HL-60 (cell line): ENCODE measurements around the gene PSMB11.

Source experiments
- DNase-seq, 2 experiments: peaks; one replicate each; pipeline ENCODE4 v3.0.0-alpha.2; 2010 to 2020; ENCODE audit warnings: low read depth in 1 of 2, low spot score in 1 of 2
- H3K27ac ChIP-seq: fragments of 250-450 bp; sonication (Bioruptor Pico); replicated peaks from 2 replicates; pipeline ENCODE4 v1.5.1; 2020; ENCODE audit warnings: mild to moderate bottlenecking, moderate library complexity
- H3K27me3 ChIP-seq: fragments of 250-450 bp; sonication (Bioruptor Pico); 2 replicates; pipeline ENCODE4 v1.5.1; 2021; ENCODE audit warnings: mild to moderate bottlenecking, moderate library complexity; ENCODE audit not compliant: insufficient read depth, poor library complexity, severe bottlenecking
- H3K4me3 ChIP-seq: replicated peaks from 2 replicates; pipeline ENCODE4 v1.5.1; 2011; ENCODE audit warnings: mild to moderate bottlenecking, control low read depth, low read length; ENCODE audit not compliant: insufficient read depth
- CTCF ChIP-seq: IDR thresholded peaks from one replicate; pipeline ENCODE4 v1.5.1; 2011; ENCODE audit warnings: low read length, control low read depth, inconsistent platforms; ENCODE audit not compliant: insufficient read depth
- GABPA ChIP-seq: IDR thresholded peaks from 2 replicates; pipeline ENCODE4 v1.6.1; 2012; ENCODE audit warnings: low read depth
- POLR2AphosphoS5 ChIP-seq: IDR thresholded peaks from 2 replicates; pipeline ENCODE4 v1.6.1; 2012; ENCODE audit warnings: low read depth
- REST ChIP-seq: IDR thresholded peaks from 2 replicates; pipeline ENCODE4 v1.6.1; 2012; ENCODE audit warnings: low read depth; ENCODE audit not compliant: insufficient replicate concordance
- SPI1 ChIP-seq: IDR thresholded peaks from 2 replicates; pipeline ENCODE4 v1.6.1; 2012; ENCODE audit warnings: low read depth, mild to moderate bottlenecking, borderline replicate concordance

The PSMB11 gene

GRCh38 chr14:23021889-23022442 is 20.0 kb upstream of the PSMB11 start:
- TF ChIP-seq GABPA, result no peak
- TF ChIP-seq SPI1, result no peak
- TF ChIP-seq REST, result no peak
- TF ChIP-seq CTCF, result no peak
- TF ChIP-seq POLR2AphosphoS5, result no peak
- no peak overlapping the region for H3K27ac ChIP-seq
- H3K27me3 ChIP-seq, result no peaks in the 10 kb centered on the region
- no peak overlapping the region for H3K4me3 ChIP-seq
- no peak for DNase-seq

GRCh38 chr14:23023022-23023794 is 18.8 kb upstream of the PSMB11 start:
- no peak for TF ChIP-seq SPI1
- no peak for TF ChIP-seq CTCF
- no peak for TF ChIP-seq REST
- no peak for TF ChIP-seq GABPA
- no peak for TF ChIP-seq POLR2AphosphoS5
- H3K27me3 ChIP-seq, result no peaks in the 10 kb centered on the region
- no peak overlapping the region for H3K4me3 ChIP-seq
- no peak for DNase-seq
- no peak overlapping the region for H3K27ac ChIP-seq

- no peak overlapping the region for H3K4me3 ChIP-seq
- no peaks in the 10 kb centered on the region for H3K27me3 ChIP-seq
- no peak overlapping the region for H3K27ac ChIP-seq
- no peak for DNase-seq
- no peak for TF ChIP-seq GABPA
- no peak for TF ChIP-seq SPI1
- no peak for TF ChIP-seq POLR2AphosphoS5
- TF ChIP-seq CTCF, result no peak
- TF ChIP-seq REST, result no peak
Observed at GRCh38 chr14:23023795-23024152, 18.2 kb upstream of the PSMB11 start.
